GM12873 (cell line): ENCODE data around the gene IRX5.

Experiments
- TF ChIP-seq, protein P1 (sequence below): IDR thresholded peaks from 2 replicates; pipeline ENCODE4 v1.5.1; 2012; ENCODE audit warnings: low read depth, mild to moderate bottlenecking, moderate library complexity, low read length, control low read depth; ENCODE audit not compliant: insufficient read depth; ENCODE audit errors: missing control alignments

IRX5 gene

DNA sequence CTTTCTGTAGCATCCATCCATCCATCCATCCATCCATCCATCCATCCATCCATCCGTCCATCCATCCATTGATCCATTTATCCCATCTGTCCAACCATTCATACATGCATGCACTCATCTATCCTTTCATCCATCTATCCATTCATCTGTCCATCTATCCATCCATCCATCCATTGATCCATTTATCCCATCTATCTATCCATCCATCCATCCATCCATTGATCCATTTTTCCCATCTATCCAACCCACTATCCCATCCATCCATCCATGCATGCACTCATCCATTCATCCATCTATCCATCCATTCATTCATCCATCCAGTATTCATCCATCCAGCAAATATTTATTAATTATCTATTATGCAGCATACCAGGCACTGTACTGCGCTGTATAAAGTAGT, 34.8 kb downstream of the IRX5 start:
- TF ChIP-seq, protein P1, sequence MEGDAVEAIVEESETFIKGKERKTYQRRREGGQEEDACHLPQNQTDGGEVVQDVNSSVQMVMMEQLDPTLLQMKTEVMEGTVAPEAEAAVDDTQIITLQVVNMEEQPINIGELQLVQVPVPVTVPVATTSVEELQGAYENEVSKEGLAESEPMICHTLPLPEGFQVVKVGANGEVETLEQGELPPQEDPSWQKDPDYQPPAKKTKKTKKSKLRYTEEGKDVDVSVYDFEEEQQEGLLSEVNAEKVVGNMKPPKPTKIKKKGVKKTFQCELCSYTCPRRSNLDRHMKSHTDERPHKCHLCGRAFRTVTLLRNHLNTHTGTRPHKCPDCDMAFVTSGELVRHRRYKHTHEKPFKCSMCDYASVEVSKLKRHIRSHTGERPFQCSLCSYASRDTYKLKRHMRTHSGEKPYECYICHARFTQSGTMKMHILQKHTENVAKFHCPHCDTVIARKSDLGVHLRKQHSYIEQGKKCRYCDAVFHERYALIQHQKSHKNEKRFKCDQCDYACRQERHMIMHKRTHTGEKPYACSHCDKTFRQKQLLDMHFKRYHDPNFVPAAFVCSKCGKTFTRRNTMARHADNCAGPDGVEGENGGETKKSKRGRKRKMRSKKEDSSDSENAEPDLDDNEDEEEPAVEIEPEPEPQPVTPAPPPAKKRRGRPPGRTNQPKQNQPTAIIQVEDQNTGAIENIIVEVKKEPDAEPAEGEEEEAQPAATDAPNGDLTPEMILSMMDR, result no peak

DNA sequence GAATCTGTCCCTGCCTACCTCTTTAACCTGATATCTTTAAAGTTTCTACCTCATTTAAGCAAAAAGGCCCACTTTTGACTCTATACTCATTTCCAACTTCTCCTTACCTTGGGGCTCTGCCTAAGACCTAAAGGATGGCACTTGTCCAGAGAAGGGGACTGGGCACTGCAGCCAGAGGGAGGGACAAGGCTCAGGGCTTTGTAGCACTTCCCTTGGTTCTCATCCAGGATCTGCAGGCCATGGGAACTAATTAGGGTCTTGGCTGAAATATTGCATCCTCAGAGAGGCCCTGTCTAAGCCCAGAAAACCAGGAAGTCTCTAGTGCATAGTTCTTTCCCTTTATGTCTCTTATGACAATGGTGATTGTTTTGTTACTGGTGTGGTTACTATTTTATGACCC, 37.3 kb downstream of the IRX5 start:
- TF ChIP-seq, protein P1, result no peak

DNA sequence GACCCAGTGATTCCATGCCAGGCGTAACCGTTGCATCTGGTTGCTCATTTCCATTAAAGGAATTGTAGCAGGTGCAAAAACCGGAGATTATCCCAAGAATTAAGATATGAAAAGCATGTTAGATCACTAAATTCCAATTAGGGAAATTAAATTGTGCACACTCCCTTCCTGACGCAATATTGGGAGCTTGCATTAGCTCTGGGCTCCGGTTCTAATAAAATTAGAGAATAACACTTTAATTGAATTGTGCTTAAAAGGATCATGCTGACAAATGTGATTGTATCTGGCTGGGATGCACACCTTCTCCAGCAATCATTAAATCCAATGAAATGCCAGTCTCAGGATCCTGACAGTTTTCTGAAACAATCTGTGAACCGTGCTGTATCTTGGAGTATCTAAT, 38.1 kb downstream of the IRX5 start:
- TF ChIP-seq, protein P1, result no peak

DNA sequence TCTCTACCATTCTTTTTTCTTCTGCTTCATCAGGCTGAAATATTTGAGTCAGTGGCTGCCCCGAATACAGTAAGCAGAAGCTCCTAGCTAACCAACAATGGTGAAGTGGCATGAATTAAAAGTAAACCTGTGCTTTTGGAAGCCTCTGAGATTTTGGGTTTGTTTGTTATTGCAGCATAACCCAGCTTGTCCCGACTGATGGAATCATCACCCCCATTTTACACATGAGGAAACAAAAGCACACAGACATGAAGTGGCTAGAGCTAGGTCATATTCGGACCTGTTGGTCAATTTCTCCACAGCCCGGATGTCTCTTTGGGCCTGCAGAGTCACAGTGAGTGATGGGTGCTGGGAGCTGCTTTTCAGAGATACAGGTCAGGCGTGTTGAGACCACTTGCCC, 39.4 kb downstream of the IRX5 start:
- TF ChIP-seq, protein P1, result no peak

DNA sequence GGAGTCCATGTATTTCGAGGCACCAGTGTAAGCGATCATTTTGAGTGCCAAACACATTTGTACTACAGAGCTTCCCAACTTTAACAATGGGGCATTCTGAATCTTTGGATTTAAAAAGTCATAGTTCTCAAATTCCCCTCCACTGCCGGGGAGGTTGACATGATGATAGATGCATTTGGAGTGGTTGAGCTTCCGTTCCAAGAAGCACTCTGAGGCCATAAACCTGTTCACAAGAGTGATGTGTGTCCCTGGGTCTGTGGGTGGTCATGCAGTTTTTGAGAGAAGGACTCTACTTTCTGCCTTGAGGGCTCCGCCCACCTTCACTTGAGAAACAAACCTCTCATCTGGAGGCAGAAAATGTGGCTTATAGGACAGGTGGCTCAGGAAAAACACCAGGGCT, 43.7 kb downstream of the IRX5 start:
- TF ChIP-seq, protein P1, result no peak

DNA sequence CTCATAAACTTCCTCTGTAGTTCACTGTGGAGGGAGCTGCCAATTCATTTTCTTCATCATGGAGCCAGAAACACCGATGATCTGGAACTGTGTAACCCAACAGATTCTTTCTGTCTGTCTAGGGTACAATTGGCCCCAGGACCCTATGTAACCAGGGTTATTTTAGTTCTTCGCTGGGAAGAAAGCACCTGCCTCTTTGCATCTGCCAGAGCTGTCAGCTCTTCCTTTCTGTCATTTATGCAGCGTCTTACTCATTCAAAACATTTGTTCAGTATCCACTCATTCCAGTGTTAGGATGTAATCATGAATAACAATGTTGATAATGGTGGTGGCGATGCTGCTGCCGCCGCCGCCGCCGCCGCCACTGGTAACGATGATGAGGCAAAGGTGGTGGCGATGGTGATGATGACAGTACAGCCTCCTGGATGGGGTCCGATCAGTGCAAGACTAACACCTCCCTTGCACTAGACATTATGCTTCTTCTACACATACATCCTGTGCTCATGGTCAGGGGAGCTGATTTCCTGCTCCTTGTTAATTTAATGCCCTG, 46.1 kb downstream of the IRX5 start:
- TF ChIP-seq, protein P1, result no peak

DNA sequence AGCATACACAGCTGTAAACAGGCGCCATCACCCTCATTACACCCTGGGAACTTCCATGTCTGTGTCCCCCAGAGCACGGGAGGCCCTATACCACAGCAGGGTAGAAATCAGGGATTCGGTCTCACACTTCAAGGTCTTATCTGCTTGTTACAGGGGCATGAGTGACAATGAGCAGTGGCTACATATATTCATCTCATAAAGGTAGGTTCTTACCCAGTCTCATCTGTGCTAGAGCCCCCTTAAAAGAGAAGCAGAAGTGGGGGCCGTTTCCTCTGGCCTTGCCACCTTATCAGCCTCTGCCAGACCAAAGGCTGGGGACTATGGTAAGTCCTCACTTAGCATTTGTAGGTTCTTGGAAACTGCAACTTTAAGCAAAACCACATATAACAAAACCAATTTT, 46.5 kb downstream of the IRX5 start:
- TF ChIP-seq, protein P1, result no peak

DNA sequence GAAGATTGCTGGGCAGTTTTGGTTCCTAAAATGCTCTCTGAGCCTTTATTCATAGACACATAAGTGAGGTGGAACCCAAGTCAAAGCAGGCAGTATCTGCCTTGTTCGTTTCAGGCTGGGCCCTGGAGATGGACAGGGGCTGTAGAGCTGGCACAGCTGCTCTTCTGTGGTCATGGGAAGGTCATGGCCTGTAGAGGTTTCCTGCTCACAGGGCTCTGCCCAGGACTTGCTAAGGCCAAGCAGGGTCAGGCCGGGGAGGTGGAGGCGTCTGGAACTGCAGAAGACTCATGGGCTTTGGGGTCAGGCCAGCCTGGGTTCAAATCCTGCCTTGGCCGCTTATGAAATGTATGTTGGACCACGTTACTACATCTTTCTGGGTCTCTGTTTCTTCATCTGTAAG, 50.2 kb downstream of the IRX5 start:
- TF ChIP-seq, protein P1, result no peak
